K562 (cell line): ENCODE measurements around the gene LPCAT2. TPM values are rescaled to one million over a fixed set of nuclear protein-coding genes. Genes with fewer than 3 reads are reported as not detected.

ENCODE experiments used
- ATF6 ChIP-seq: sonication (generic); formaldehyde crosslinking; IDR thresholded peaks from 2 replicates; pipeline ENCODE4 v1.4.0; 2020; ENCODE audit warnings: mild to moderate bottlenecking, missing genetic modification reagents
- FIP1L1 ChIP-seq: fragments of 200-400 bp; formaldehyde crosslinking; IDR thresholded peaks from 2 replicates; pipeline ENCODE4 v1.6.1; 2018; ENCODE audit warnings: mild to moderate bottlenecking, low read depth, low read length; ENCODE audit not compliant: poor library complexity, severe bottlenecking
- GTF2E2 ChIP-seq: fragments of 200-800 bp; sonication (Bioruptor generic); IDR thresholded peaks from 2 replicates; pipeline ENCODE4 v1.6.1; 2016; ENCODE audit warnings: missing genetic modification characterization, missing compliant biosample characterization
- HSF4 ChIP-seq: fragments of 250-450 bp; sonication (Bioruptor Pico); IDR thresholded peaks from 2 replicates; pipeline ENCODE4 v2.1.2; 2022; ENCODE audit warnings: mild to moderate bottlenecking, moderate library complexity, borderline replicate concordance
- KAT2B ChIP-seq: IDR thresholded peaks from one replicate; pipeline ENCODE4 v1.6.1; 2012; ENCODE audit warnings: low read depth, mild to moderate bottlenecking, control low read depth, inconsistent platforms, low read length, moderate library complexity
- MYC ChIP-seq, 2 experiments: fragments of 250-450 bp in 1 of 2; sonication (Bioruptor Pico) in 1 of 2; IDR thresholded peaks; 2 replicates each; pipeline versions ENCODE4 v1.5.1 to v1.6.1; 2012 to 2021; ENCODE audit warnings: low read depth in 2 of 2, borderline replicate concordance in 1 of 2, improper control_type of control experiment in 1 of 2, low read length in 1 of 2, mild to moderate bottlenecking in 1 of 2, moderate library complexity in 1 of 2
- POLR2AphosphoS5 ChIP-seq: IDR thresholded peaks from 2 replicates; pipeline ENCODE4 v1.6.1; 2011; ENCODE audit warnings: mild to moderate bottlenecking, low read depth, low read length, moderate library complexity; ENCODE audit not compliant: control insufficient read depth, insufficient read depth
- ZNF121 ChIP-seq: sonication (generic); formaldehyde crosslinking; conservative IDR thresholded peaks from 2 replicates; pipeline ENCODE4 v1.8.0; 2022; ENCODE audit warnings: missing genetic modification reagents
- ZNF318 ChIP-seq, 2 experiments: fragments of 450-650 bp; IDR thresholded peaks; 2 replicates each; pipeline ENCODE4 v1.6.1; 2016; ENCODE audit warnings: mild to moderate bottlenecking in 2 of 2, borderline replicate concordance in 1 of 2, low read depth in 1 of 2, moderate library complexity in 1 of 2
- polyA plus RNA-seq, 8 experiments: library from polyadenylated mRNA; depleted of rRNA in 4 of 8; stranded (reverse) in 5 of 8; unstranded in 3 of 8; fragments of >200 nt; fragmentation: Nextera tagmentation in 2 of 8; fragmentation: Illumina TruSeq in 1 of 8; extraction: Ambion mirVana in 2 of 8; extraction: Trizol in 1 of 8; gene quantifications; 2 replicates each; pipeline versions ENCODE4 v1.2.1 to v1.2.3, GENCODE V29; 2011 to 2014; ENCODE audit warnings: inconsistent platforms in 1 of 8, missing spikeins in 1 of 8
- total RNA-seq, 7 experiments: library from RNA; depleted of rRNA in 6 of 7; stranded (reverse); fragments of >200 nt in 6 of 7; fragmentation: Illumina TruSeq in 2 of 7; extraction: Trizol in 2 of 7; gene quantifications; 2 replicates each; pipeline versions ENCODE4 v1.2.1 to v1.2.3, GENCODE V29; 2011 to 2021; ENCODE audit warnings: low replicate concordance in 1 of 7
- TF ChIP-seq, protein P1 (sequence below): fragments of 250-450 bp; sonication (Bioruptor Pico); IDR thresholded peaks from 2 replicates; pipeline ENCODE4 v1.5.1; 2021; ENCODE audit warnings: mild to moderate bottlenecking

The LPCAT2 gene
- total and polyA plus RNA-seq, 9 of the 15 experiments (the other 6 are each of a cell fraction or from before 2014, with no cell fraction given), result 2.9 to 15.0 (median 7.3) TPM

- TF ChIP-seq POLR2AphosphoS5 (no peak), ATF6 (CRISPR knock-in tag) (no peak), FIP1L1 (no peak), MYC (IDR thresholded peaks at IDR 0.05; ENCODE audit: low read depth, low read length) (no peak), MYC (CRISPR knock-in tag; IDR thresholded peaks at IDR 0.05; ENCODE audit: borderline replicate concordance, low read depth) (no peak), HSF4 (CRISPR knock-in tag) (no peak), ZNF121 (CRISPR knock-in tag) (no peak), GTF2E2 (tag) (no peak), ZNF318 (IDR thresholded peaks at IDR 0.05; ENCODE audit: borderline replicate concordance in 1 of 2, low read depth in 1 of 2) (no peak), KAT2B (no peak)
- TF ChIP-seq, protein P1, sequence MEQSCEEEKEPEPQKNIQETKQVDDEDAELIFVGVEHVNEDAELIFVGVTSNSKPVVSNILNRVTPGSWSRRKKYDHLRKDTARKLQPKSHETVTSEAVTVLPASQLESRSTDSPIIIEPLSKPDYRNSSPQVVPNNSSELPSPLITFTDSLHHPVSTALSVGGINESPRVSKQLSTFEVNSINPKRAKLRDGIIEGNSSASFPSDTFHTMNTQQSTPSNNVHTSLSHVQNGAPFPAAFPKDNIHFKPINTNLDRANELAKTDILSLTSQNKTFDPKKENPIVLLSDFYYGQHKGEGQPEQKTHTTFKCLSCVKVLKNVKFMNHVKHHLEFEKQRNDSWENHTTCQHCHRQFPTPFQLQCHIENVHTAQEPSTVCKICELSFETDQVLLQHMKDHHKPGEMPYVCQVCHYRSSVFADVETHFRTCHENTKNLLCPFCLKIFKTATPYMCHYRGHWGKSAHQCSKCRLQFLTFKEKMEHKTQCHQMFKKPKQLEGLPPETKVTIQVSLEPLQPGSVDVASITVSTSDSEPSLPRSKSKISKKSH (CRISPR knock-in tag), result no peak
- TF ChIP-seq, all 486 proteins: peak for 0
Measured at GRCh38 chr16:55488306-55488705, 20.6 kb upstream of the LPCAT2 start (continued).
